EL (cell line): Measurements from ENCODE around the gene MMP23B.
"Not testable (repeated sequence)": the region's sequence is repeated elsewhere in the genome, so short reads cannot be mapped to it uniquely, and the experiment has no call there.

Experiments used
- DNase-seq: peaks from one replicate; pipeline ENCODE4 v3.0.0-alpha.2; 2016

Gene MMP23B

DNA sequence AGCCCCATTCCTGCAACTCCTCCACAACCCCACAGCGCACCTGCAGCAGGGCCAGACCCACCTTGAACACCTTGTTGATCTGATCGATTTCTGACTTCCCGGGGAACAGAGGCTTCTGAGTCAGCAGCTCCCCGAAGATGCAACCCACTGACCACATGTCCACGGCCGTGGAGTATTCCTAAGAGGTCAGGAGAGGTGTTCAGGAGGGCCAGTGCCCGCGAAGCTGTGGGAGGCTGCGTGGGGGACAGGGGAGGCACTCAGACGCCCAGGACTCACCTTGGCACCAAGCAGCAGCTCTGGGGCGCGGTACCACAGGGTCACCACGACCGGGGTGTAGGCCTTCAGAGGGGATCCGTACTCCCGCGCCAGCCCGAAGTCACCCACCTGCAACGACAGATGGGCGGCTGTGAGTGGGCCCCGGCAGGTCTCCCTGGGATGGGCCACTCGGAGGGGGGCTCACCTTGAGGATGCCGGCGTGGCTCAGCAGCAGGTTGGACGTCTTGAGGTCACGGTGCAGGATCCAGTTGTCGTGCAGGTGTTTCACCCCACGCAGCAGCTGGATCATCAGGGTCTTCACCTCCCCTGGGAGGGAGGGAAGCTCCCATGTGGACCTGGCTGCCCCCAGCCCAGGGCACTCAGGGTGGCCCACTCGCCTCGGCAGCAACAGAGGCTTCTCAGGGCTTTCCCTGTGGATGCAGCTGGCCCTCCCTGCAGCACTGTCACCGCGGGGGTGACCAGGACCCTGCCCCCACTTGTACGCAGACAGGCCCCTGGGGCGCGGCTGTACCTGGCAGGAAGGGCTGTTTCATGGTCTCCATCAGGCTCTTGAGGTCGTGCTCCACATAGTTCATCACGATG lies 4.9 kb downstream of the MMP23B start:
- DNase-seq, result not testable (repeated sequence)

- DNase-seq, result not testable (repeated sequence)
These were observed 5.5 kb downstream of the MMP23B start for GRCh38 chr1:1637479-1637875.

DNA sequence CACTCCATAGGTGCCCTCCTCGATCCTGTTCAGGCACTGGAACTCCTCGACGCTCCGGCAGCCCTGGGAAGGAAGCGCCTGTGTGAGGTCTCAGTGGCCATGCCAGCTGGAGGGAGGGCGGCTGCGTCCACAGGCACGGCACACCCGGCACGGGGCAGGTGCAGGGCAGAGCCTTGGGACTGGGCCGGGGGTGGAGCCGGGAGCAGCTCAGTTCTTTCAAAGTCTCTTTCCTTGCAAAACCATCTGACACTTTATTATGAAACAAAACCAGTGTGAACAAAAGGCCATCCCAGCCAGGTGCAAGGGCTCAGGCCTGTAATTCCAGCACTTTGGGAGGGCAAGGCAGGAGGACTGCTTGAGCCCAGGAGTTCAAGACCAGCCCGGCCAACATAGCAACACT lies 6.6 kb downstream of the MMP23B start:
- not testable (repeated sequence) for DNase-seq

GRCh38 chr1:1639368-1639767 lies 7.4 kb downstream of the MMP23B start:
- not testable (repeated sequence) for DNase-seq

DNA sequence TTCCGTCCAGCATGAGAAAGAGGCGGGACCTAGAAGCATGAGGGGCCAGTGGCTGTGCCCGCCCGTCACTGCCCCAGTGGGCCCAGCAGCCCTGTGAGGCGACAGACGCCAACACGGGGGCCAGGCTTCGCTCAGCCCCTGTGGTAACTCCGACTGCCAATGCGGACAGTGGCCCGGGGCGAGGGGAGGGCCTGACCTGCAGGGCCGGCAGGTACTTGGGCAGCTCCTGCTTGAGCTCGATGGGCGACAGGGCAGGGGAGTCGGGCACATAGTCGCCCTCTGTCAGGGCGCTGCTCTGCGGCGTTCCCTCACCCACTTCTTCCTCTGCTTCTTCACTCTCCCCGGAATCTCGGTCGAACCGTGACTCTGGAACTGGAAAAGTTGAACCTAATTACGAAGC lies 8.1 kb downstream of the MMP23B start:
- not testable (repeated sequence) for DNase-seq

DNA sequence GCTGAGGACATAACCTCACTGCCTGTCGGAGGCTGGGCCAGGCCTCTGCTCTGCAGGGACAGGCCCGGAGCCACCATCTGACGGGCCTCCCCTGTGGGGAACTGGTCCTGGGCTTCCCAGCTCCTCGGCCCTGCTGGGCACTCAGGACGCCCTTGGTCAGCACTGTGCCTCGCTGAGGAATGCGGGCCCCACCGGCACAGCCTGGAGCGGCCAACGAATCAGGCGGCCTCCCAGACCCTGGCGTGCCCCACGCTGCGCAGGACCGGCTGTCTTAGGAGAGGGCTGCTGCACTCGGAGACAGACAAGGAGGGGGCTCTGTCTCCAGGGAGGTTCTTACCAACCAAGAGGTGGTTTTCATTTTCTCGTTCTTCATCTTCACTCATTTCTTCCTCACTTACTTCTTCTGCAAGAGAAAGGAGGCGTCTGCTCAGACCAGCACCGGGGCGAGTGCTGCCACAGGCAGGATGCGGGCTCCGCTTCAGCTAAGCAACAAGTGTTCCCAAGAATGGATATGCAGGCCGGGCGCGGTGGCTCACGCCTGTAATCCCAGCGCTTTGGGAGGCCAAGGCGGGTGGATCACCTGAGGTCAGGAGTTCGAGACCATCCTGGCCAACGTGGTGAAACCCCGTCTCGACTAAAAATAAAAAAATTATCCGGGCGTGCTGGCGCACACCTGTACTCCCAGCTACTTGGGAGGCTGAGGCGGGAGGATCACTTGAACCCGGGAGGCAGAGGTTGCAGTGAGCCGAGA lies 8.9 kb downstream of the MMP23B start:
- DNase-seq, result not testable (repeated sequence)

- DNase-seq, result not testable (repeated sequence)
These were observed 14.4 kb downstream of the MMP23B start for GRCh38 chr1:1646326-1646725.

DNA sequence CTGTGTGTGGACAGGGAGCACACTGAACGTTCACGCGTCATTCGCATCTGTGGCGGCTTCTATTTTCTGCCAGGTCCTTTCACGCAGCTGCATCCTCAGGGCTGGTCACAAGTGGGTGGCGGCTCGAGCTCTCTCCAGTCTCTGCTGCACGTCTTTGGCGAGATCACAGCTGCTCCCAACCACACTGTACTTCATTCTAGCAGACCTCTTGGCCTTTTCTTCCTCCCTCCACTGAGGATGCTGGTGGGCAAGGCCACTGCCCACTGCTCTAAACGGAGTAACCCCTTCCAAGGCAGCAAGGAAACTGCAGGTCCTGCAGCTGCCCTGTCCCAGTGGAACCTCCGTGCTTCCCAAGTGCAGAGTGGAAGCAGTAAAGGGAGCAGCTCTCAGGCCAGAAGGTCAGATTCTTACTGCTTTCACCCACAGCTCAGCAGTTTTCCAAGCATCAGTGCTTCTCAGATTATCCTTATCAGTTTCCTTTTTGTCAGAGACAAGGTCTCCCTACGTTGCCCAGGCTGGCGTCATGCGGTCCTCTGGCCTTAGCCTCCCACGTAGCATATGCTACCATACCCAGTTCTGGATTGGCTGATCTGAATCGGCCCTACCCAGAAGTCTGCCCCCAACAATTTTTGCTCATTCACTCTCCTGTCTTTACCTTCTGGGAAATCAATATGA lies 15.7 kb downstream of the MMP23B start:
- DNase-seq, result not testable (repeated sequence)

- not testable (repeated sequence) for DNase-seq
These were observed 16.3 kb downstream of the MMP23B start for GRCh38 chr1:1648265-1648664.

GRCh38 chr1:1658583-1659549 lies 26.9 kb downstream of the MMP23B start, which contains the start of gene CDK11B:
Gene CDK11B (minus strand): TSS chr1:1659004. CDS start chr1:1657485, 1,519 bp downstream.
- peak; percentile 99 for DNase-seq

GRCh38 chr1:1662392-1662791 lies 30.4 kb downstream of the MMP23B start:
- not testable (repeated sequence) for DNase-seq

DNA sequence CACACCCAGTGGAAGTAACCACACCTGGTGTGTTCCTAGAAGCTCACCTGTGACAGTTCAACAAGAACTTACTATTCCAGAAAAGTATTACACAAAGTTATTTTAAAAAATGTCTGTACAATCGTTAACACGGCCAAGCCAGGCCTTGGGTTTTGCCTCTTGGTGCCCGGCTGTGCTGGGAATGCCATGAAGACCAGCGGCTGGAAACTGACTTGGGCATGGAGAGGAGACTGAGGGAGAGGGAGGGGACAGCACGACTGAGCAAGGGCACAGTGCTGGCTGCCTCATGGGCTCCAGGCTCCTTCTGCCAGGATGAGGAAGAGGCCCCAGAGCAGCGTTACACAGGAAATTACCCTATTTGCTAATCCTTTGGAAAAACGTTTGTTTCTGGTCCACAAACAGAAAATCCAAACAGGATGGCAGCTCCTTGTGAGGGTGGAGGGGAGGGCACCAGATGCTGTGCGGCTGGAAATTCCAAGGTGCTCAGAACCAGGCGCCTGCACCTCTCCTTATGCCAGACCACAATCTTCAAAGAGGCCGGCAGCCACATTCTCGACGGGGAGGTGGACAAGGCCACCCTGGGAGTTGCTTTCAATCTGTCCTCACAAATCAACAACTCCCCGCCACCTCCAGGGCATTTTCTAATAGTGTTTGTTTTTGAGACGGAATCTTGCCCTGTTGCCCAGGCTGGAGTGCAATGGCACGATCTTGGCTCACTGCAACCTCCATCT lies 31.0 kb downstream of the MMP23B start:
- DNase-seq, result not testable (repeated sequence)

- DNase-seq, result not testable (repeated sequence)
These were observed 32.3 kb downstream of the MMP23B start for GRCh38 chr1:1664318-1664717.

DNA sequence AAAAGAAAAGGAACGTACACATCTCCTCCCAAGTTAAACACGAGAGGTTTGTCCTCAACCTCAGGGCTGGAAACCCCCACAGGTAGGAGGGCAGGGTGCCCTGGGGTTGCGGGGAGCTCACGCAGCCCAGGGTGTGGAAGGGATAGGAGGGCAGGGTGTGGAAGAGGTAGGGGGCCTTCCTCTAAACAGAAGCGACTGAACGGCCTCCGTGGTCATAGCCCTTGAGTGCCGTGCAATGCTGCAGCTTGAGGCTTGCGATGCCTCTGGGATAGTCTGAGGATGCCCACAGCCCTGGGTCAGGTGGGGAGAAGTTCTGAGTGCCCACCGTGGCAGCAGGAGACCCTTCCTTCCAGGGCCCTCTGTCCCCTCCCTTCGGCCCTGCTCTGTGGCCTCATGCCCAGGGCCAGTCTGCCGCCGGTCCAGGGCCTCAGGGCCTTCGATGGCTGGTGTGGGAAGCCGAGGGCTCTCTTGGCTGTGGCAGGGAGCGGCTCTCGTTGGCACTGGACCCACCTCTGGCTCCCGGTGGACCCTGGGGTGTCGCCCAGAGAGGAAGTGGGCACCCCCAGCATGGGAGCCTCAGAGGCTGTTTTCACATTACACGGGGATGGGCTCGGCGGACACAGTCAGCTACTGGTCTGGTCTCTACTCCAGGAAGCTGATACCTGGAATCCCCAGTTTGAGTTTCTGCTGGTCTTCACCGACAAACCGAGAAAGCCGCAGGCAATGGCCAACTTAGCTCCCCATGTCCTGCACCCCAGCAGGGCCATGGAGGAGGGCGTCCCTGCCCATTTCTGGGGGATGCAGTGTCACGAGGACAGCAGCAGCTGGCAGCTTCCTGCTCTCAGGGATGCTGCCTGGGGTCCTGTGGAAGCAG lies 33.2 kb downstream of the MMP23B start:
- no peak for DNase-seq

DNA sequence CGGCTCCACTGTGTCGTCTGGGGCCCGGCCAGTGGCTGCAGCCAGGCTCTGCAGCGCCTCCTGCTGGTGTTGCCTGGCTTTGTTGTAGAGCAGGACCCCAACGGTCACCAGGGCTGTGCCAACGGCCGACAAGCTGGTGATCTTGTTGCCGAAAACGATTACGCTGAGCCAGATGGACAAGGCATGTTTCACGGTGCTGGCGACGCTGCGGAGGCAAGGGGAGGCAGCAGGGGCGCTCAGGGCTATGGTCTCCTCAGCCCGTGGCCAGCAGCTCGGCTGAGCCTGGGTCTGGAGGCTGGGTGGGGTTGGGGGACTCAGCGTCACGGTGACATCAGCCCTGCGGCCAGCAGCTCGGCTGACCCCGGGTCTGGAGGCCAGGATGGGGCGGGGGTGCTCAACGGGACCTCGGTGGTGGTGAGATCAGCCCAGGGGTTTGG lies 33.9 kb downstream of the MMP23B start:
- no peak for DNase-seq

DNA sequence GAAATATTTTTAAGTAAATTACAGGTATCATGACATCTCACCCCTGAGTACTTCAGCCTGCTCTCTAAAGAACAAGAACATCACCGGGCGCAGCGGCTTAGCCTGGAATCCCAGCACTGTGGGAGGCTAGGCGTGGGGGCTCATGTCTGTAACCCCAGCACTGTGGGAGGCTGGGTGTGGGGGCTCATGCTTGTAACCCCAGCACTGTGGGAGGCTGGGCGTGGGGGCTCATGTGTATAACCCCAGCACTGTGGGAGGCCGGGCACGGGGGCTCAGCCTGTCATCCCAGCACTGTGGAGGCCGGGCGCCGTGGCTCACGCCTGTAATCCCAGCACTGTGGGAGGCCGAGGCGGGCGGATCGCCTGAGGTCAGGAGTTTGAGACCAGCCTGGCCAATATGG lies 34.6 kb downstream of the MMP23B start:
- DNase-seq, result no peak

- no peak for DNase-seq
These were observed 37.8 kb downstream of the MMP23B start for GRCh38 chr1:1669468-1670440.

GRCh38 chr1:1670866-1671265 lies 38.9 kb downstream of the MMP23B start:
- no peak for DNase-seq
